H9 (cell line): ENCODE results near the gene KLK1. TPM values are rescaled to one million over a fixed set of nuclear protein-coding genes. Genes with fewer than 3 reads are reported as not detected.
"Not testable (repeated sequence)": the region's sequence is repeated elsewhere in the genome, so short reads cannot be mapped to it uniquely, and the experiment has no call there.

ENCODE experiments used
- DNase-seq: peaks from one replicate; pipeline ENCODE4 v3.0.0-alpha.2; 2017
- H2AFZ ChIP-seq: one replicate; pipeline ENCODE4 v1.6.1; 2013; ENCODE audit warnings: mild to moderate bottlenecking, low read length, control low read depth, moderate library complexity
- H2AK5ac ChIP-seq: 2 replicates; pipeline ENCODE4 v1.6.1; 2013; ENCODE audit warnings: low read length, control low read depth, mixed read lengths; ENCODE audit not compliant: insufficient read length
- H2BK120ac ChIP-seq: one replicate; pipeline ENCODE4 v1.6.1; 2013; ENCODE audit warnings: low read depth, mild to moderate bottlenecking, low read length, control low read depth, inconsistent platforms; ENCODE audit not compliant: poor library complexity, severe bottlenecking
- H2BK12ac ChIP-seq: 2 replicates; pipeline ENCODE4 v1.6.1; 2013; ENCODE audit warnings: low read length, control low read depth, mixed read lengths, low read depth; ENCODE audit not compliant: insufficient read length
- H2BK15ac ChIP-seq: 2 replicates; pipeline ENCODE4 v1.6.1; 2013; ENCODE audit warnings: low read depth, low read length, control low read depth
- H2BK20ac ChIP-seq: one replicate; pipeline ENCODE4 v1.6.1; 2013; ENCODE audit warnings: low read depth, mild to moderate bottlenecking, low read length, control low read depth, inconsistent platforms; ENCODE audit not compliant: poor library complexity, severe bottlenecking
- H2BK5ac ChIP-seq: 2 replicates; pipeline ENCODE4 v1.6.1; 2013; ENCODE audit warnings: low read length, control low read depth, mixed read lengths; ENCODE audit not compliant: insufficient read length
- H3K14ac ChIP-seq: 2 replicates; pipeline ENCODE4 v1.6.1; 2013; ENCODE audit warnings: low read length, control low read depth; ENCODE audit not compliant: insufficient read depth
- H3K18ac ChIP-seq: 2 replicates; pipeline ENCODE4 v1.6.1; 2013; ENCODE audit warnings: low read depth, mild to moderate bottlenecking, mixed read lengths, low read length, control low read depth; ENCODE audit not compliant: insufficient read length
- H3K23ac ChIP-seq: 2 replicates; pipeline ENCODE4 v1.6.1; 2013; ENCODE audit warnings: low read length, control low read depth, mixed read lengths, low read depth; ENCODE audit not compliant: insufficient read length
- H3K23me2 ChIP-seq: 2 replicates; pipeline ENCODE4 v1.6.1; 2013; ENCODE audit warnings: low read depth, mild to moderate bottlenecking, mixed read lengths, low read length, control low read depth; ENCODE audit not compliant: insufficient read length, poor library complexity, severe bottlenecking
- H3K27ac ChIP-seq: 2 replicates; pipeline ENCODE4 v1.5.1; 2013; ENCODE audit warnings: low read length, control low read depth, mixed read lengths, low read depth; ENCODE audit not compliant: insufficient read length
- H3K27me3 ChIP-seq: 2 replicates; pipeline ENCODE4 v1.6.1; 2013; ENCODE audit warnings: low read length, control low read depth, inconsistent platforms; ENCODE audit not compliant: insufficient read depth
- H3K4ac ChIP-seq: 2 replicates; pipeline ENCODE4 v1.6.1; 2013; ENCODE audit warnings: low read depth, mild to moderate bottlenecking, control low read depth, inconsistent platforms, low read length, moderate library complexity
- H3K4me1 ChIP-seq: 2 replicates; pipeline ENCODE4 v1.6.1; 2013; ENCODE audit warnings: low read length, control low read depth, inconsistent platforms; ENCODE audit not compliant: insufficient read depth
- H3K4me2 ChIP-seq: 2 replicates; pipeline ENCODE4 v1.6.1; 2013; ENCODE audit warnings: low read length, control low read depth, mixed read lengths; ENCODE audit not compliant: insufficient read length, insufficient read depth
- H3K56ac ChIP-seq: 2 replicates; pipeline ENCODE4 v1.6.1; 2013; ENCODE audit warnings: low read depth, mild to moderate bottlenecking, mixed read lengths, low read length, control low read depth; ENCODE audit not compliant: insufficient read length
- H3K79me1 ChIP-seq: 2 replicates; pipeline ENCODE4 v1.6.1; 2013; ENCODE audit warnings: low read depth, mild to moderate bottlenecking, moderate library complexity, low read length, control low read depth, inconsistent platforms; ENCODE audit not compliant: insufficient read depth, poor library complexity, severe bottlenecking
- H3K79me2 ChIP-seq: 2 replicates; pipeline ENCODE4 v1.6.1; 2013; ENCODE audit warnings: low read length, control low read depth, inconsistent platforms; ENCODE audit not compliant: insufficient read depth
- H3K9ac ChIP-seq: 2 replicates; pipeline ENCODE4 v1.6.1; 2013; ENCODE audit warnings: low read length, control low read depth, mixed read lengths; ENCODE audit not compliant: insufficient read length; ENCODE audit errors: extremely low read depth
- H3K9me3 ChIP-seq: one replicate; pipeline ENCODE4 v1.6.1; 2013; ENCODE audit warnings: low read depth, low read length, inconsistent platforms; ENCODE audit not compliant: control insufficient read depth
- H3T11ph ChIP-seq: one replicate; pipeline ENCODE4 v1.6.1; 2013; ENCODE audit warnings: mild to moderate bottlenecking, low read length, control low read depth, inconsistent platforms
- H4K20me1 ChIP-seq: one replicate; pipeline ENCODE4 v1.6.1; 2013; ENCODE audit not compliant: control insufficient read depth, insufficient read length, insufficient read depth
- H4K5ac ChIP-seq: 2 replicates; pipeline ENCODE4 v1.6.1; 2013; ENCODE audit warnings: low read depth, mild to moderate bottlenecking, mixed read lengths, low read length, control low read depth; ENCODE audit not compliant: insufficient read length
- H4K8ac ChIP-seq: replicated peaks from 2 replicates; pipeline ENCODE4 v1.6.1; 2013; ENCODE audit warnings: low read length, control low read depth, mixed read lengths, low read depth; ENCODE audit not compliant: insufficient read length
- H4K91ac ChIP-seq: 2 replicates; pipeline ENCODE4 v1.6.1; 2013; ENCODE audit warnings: low read depth, mild to moderate bottlenecking, moderate library complexity, mixed read lengths, low read length, control low read depth; ENCODE audit not compliant: insufficient read length
- H3K27ac Mint-ChIP-seq, 3 experiments: 2 replicates in 2 of 3; 3 replicates in 1 of 3; pipeline ENCODE4 v1.8.0; 2020 to 2021; ENCODE audit warnings: mixed read lengths in 3 of 3, mild to moderate bottlenecking in 1 of 3, moderate library complexity in 1 of 3
- H3K27me3 Mint-ChIP-seq: 2 replicates; pipeline ENCODE4 v1.8.0; 2021; ENCODE audit warnings: low read depth, mild to moderate bottlenecking, moderate library complexity, mixed read lengths
- H3K36me3 Mint-ChIP-seq, 3 experiments: 2 replicates in 2 of 3; 3 replicates in 1 of 3; pipeline ENCODE4 v1.8.0; 2020 to 2021; ENCODE audit warnings: low read depth in 3 of 3, mixed read lengths in 3 of 3; ENCODE audit not compliant: insufficient read depth in 1 of 3
- H3K4me1 Mint-ChIP-seq, 2 experiments: 2 replicates each; pipeline ENCODE4 v1.8.0; 2020; ENCODE audit warnings: mixed read lengths in 2 of 2
- H3K4me3 Mint-ChIP-seq, 2 experiments: 2 replicates in 1 of 2; 3 replicates in 1 of 2; pipeline ENCODE4 v1.8.0; 2020 to 2021; ENCODE audit warnings: mild to moderate bottlenecking in 2 of 2, mixed read lengths in 2 of 2, moderate library complexity in 1 of 2
- H3K9me3 Mint-ChIP-seq, 2 experiments: 2 replicates in 1 of 2; 3 replicates in 1 of 2; pipeline ENCODE4 v1.8.0; 2020; ENCODE audit warnings: mild to moderate bottlenecking in 2 of 2, mixed read lengths in 2 of 2, moderate library complexity in 1 of 2
- WGBS: extraction: QIAGEN DNeasy Blood & Tissue Kit; methylation state at CpG from one replicate; pipeline ENCODE4 v1.1.7; 2013; ENCODE audit warnings: missing lambda C conversion rate, low lambda C conversion rate, mixed read lengths; ENCODE audit not compliant: insufficient read length; ENCODE audit errors: extremely low coverage; 5-methylcytosine and 5-hydroxymethylcytosine counted together
- total RNA-seq: library from RNA; stranded (reverse); gene quantifications from 2 replicates; pipeline ENCODE4 v1.2.1, GENCODE V29; 2021
- TF ChIP-seq, protein P1 (sequence below): fragments of 200-600 bp; sonication (generic); conservative IDR thresholded peaks from 3 replicates; pipeline ENCODE4 v1.8.0; 2021; ENCODE audit warnings: antibody characterized with exemption, mild to moderate bottlenecking

KLK1 gene
- total RNA-seq, 1 experiment from 2014 or later: 2.3 TPM

DNA sequence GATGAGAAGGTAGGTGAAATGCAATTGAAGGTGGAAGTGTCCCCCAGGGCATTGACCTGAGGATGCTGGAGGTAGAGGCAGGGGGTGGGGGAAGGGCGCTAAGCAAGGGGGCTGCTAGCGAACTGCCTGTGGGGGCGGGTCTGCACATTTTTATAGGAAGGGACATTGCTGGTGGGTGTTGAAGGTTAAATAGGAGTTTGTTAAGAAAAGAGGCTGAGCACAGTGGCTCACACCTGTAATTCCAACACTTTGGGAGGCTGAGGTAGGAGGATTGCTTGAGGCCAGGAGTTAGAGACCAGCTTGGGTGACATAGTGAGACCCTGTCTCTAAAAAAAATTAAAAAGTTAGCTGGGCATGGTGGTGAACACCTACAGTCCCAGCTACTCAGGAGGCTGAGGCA lies 38.9 kb downstream of the KLK1 start:
- H3K27ac ChIP-seq: no peak overlapping the region
- no peaks in the 10 kb centered on the region for H3K79me1 ChIP-seq
- no peak overlapping the region for H3K18ac ChIP-seq
- H3K27me3 Mint-ChIP-seq: peaks cover 74% of the 10 kb centered on the region
- no peak overlapping the region for H2BK5ac ChIP-seq
- no peak overlapping the region for H2AK5ac ChIP-seq
- H3K27me3 ChIP-seq: peaks cover under 1% of the 10 kb centered on the region; the same call in 1 of the 2 replicates
- no peak overlapping the region for H2BK120ac ChIP-seq
- no CpG with 5 or more reads among the region's 3 CpGs for WGBS
- no peaks in the 10 kb centered on the region for H3K4me1 ChIP-seq
- no peaks in the 10 kb centered on the region for H3K9me3 ChIP-seq
- no peak overlapping the region for H3K4me2 ChIP-seq
- no peak overlapping the region for H2BK12ac ChIP-seq
- H2BK20ac ChIP-seq: no peak overlapping the region
- H3K9ac ChIP-seq: no peak overlapping the region
- H3K4me3 Mint-ChIP-seq: no peak overlapping the region; a peak in 1 of 5 replicates
- no peak overlapping the region for H3K56ac ChIP-seq
- H3K23me2 ChIP-seq: no peaks in the 10 kb centered on the region
- H3K23ac ChIP-seq: no peak overlapping the region
- peaks cover 0 to 10% of the 10 kb centered on the region in 2 experiments; a peak in 2 of 4 replicates for H3K4me1 Mint-ChIP-seq
- no peak overlapping the region for H4K5ac ChIP-seq
- no peaks in the 10 kb centered on the region for H3K36me3 Mint-ChIP-seq
- no peak overlapping the region for H4K8ac ChIP-seq
- H3K4ac ChIP-seq: no peak overlapping the region
- DNase-seq: no peak
- H4K91ac ChIP-seq: no peak overlapping the region
- no peak overlapping the region for H2AFZ ChIP-seq
- no peaks in the 10 kb centered on the region for H3K79me2 ChIP-seq
- no peaks in the 10 kb centered on the region for H4K20me1 ChIP-seq
- no peaks in the 10 kb centered on the region; a peak in 2 of 5 replicates for H3K9me3 Mint-ChIP-seq
- no peak overlapping the region for H2BK15ac ChIP-seq
- TF ChIP-seq, protein P1, sequence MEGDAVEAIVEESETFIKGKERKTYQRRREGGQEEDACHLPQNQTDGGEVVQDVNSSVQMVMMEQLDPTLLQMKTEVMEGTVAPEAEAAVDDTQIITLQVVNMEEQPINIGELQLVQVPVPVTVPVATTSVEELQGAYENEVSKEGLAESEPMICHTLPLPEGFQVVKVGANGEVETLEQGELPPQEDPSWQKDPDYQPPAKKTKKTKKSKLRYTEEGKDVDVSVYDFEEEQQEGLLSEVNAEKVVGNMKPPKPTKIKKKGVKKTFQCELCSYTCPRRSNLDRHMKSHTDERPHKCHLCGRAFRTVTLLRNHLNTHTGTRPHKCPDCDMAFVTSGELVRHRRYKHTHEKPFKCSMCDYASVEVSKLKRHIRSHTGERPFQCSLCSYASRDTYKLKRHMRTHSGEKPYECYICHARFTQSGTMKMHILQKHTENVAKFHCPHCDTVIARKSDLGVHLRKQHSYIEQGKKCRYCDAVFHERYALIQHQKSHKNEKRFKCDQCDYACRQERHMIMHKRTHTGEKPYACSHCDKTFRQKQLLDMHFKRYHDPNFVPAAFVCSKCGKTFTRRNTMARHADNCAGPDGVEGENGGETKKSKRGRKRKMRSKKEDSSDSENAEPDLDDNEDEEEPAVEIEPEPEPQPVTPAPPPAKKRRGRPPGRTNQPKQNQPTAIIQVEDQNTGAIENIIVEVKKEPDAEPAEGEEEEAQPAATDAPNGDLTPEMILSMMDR: no peak
- H3T11ph ChIP-seq: no peak overlapping the region
- H3K14ac ChIP-seq: no peak overlapping the region
- H3K27ac Mint-ChIP-seq: no peak overlapping the region

DNA sequence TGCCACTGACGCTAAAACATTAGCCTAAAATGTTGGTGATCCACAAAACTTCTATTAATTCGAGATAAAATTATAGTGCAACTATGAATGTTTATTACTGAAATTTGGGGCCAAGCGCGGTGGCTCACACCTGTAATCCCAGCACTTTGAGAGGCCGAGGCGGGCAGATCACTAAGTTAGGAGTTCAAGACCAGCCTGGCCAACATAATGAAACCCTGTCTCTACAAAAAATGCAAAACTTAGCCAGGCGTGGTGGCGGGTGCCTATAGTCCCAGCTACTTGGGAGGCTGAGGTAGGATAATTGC lies 39.8 kb downstream of the KLK1 start:
- H2BK12ac ChIP-seq, H3K27ac Mint-ChIP-seq, H3K18ac ChIP-seq, H3K27ac ChIP-seq, H2BK15ac ChIP-seq, H2AFZ ChIP-seq, H3K23ac ChIP-seq, H3K4ac ChIP-seq, H3K27me3 ChIP-seq, H3K79me1 ChIP-seq, H3K14ac ChIP-seq, H2AK5ac ChIP-seq, H3K9me3 ChIP-seq, H3K4me1 ChIP-seq, H2BK20ac ChIP-seq, H3K9me3 Mint-ChIP-seq, H3K36me3 Mint-ChIP-seq, H4K91ac ChIP-seq, H3K9ac ChIP-seq, H3T11ph ChIP-seq, H3K4me2 ChIP-seq, H4K5ac ChIP-seq, H3K23me2 ChIP-seq, H2BK5ac ChIP-seq, H4K20me1 ChIP-seq, H4K8ac ChIP-seq, H3K4me3 Mint-ChIP-seq, DNase-seq, H3K56ac ChIP-seq, H2BK120ac ChIP-seq, H3K79me2 ChIP-seq: not testable (repeated sequence)
- Mint-ChIP-seq H3K4me1 (peaks cover 3 to 18% of the 10 kb centered on the region in 2 experiments; a peak in 3 of 4 replicates), H3K27me3 (peaks cover 77% of the 10 kb centered on the region)
- WGBS: no CpG with 5 or more reads among the region's 8 CpGs
